ENCODE results near the gene GNA15. TPM values are rescaled to one million over a fixed set of nuclear protein-coding genes. Genes with fewer than 3 reads are reported as not detected.

Gene GNA15
- total RNA-seq, 1 experiment from 2014 or later, result not detected

GRCh38 chr19:3097442-3097871 is 38.4 kb upstream of the GNA15 start:
- Histone ChIP-seq H3K27me3 (ENCODE audit: low read length) (no peaks in the 10 kb centered on the region), H3K27ac (ENCODE audit: low read length) (no peak overlapping the region), H3K4me1 (ENCODE audit: low read length) (peaks cover 5% of the 10 kb centered on the region), H3K9me3 (ENCODE audit: low read length) (no peaks in the 10 kb centered on the region), H3K36me3 (ENCODE audit: insufficient read depth, low read length) (no peaks in the 10 kb centered on the region), H3K4me2 (ENCODE audit: low read depth, low read length, poor library complexity, severe bottlenecking) (no peak overlapping the region), H3K9ac (ENCODE audit: low read length) (no peak overlapping the region), H3K9me2 (replicated peaks; ENCODE audit: insufficient read depth, low read length) (no peaks in the 10 kb centered on the region), H3K4me3 (ENCODE audit: low read length) (no peak overlapping the region), H2AFZ (ENCODE audit: low read length) (no peak overlapping the region), H3K79me2 (ENCODE audit: low read length) (no peaks in the 10 kb centered on the region), H4K20me1 (ENCODE audit: insufficient read depth, low read depth, low read length) (peaks cover 7% of the 10 kb centered on the region; the same call in 1 of the 2 replicates)
- no peak for DNase-seq

GRCh38 chr19:3098141-3098514 is 37.7 kb upstream of the GNA15 start:
- Histone ChIP-seq H3K4me2 (ENCODE audit: low read depth, low read length, poor library complexity, severe bottlenecking) (no peak overlapping the region), H2AFZ (ENCODE audit: low read length) (no peak overlapping the region), H3K27me3 (ENCODE audit: low read length) (no peaks in the 10 kb centered on the region), H3K4me1 (ENCODE audit: low read length) (peaks cover 5% of the 10 kb centered on the region), H3K36me3 (ENCODE audit: insufficient read depth, low read length) (no peaks in the 10 kb centered on the region), H3K9ac (ENCODE audit: low read length) (no peak overlapping the region), H4K20me1 (ENCODE audit: insufficient read depth, low read depth, low read length) (peaks cover 7% of the 10 kb centered on the region; the same call in 1 of the 2 replicates), H3K27ac (ENCODE audit: low read length) (no peak overlapping the region), H3K9me2 (replicated peaks; ENCODE audit: insufficient read depth, low read length) (no peaks in the 10 kb centered on the region), H3K4me3 (ENCODE audit: low read length) (no peak overlapping the region), H3K79me2 (ENCODE audit: low read length) (no peaks in the 10 kb centered on the region), H3K9me3 (ENCODE audit: low read length) (no peaks in the 10 kb centered on the region)
- no peak for DNase-seq

- Histone ChIP-seq H3K4me1 (ENCODE audit: low read length) (peaks cover 5% of the 10 kb centered on the region), H3K27ac (ENCODE audit: low read length) (no peak overlapping the region), H3K79me2 (ENCODE audit: low read length) (no peaks in the 10 kb centered on the region), H3K27me3 (ENCODE audit: low read length) (no peaks in the 10 kb centered on the region), H3K9me3 (ENCODE audit: low read length) (no peaks in the 10 kb centered on the region), H2AFZ (ENCODE audit: low read length) (no peak overlapping the region), H3K36me3 (ENCODE audit: insufficient read depth, low read length) (no peaks in the 10 kb centered on the region), H4K20me1 (ENCODE audit: insufficient read depth, low read depth, low read length) (peaks cover 7% of the 10 kb centered on the region; the same call in 1 of the 2 replicates), H3K4me2 (ENCODE audit: low read depth, low read length, poor library complexity, severe bottlenecking) (no peak overlapping the region), H3K9ac (ENCODE audit: low read length) (no peak overlapping the region), H3K9me2 (replicated peaks; ENCODE audit: insufficient read depth, low read length) (no peaks in the 10 kb centered on the region), H3K4me3 (ENCODE audit: low read length) (no peak overlapping the region)
- no peak for DNase-seq
Measured at GRCh38 chr19:3098515-3099346, 37.1 kb upstream of the GNA15 start.

GRCh38 chr19:3099347-3100145 is 36.3 kb upstream of the GNA15 start:
- Histone ChIP-seq H3K36me3 (ENCODE audit: insufficient read depth, low read length) (no peaks in the 10 kb centered on the region), H3K27ac (ENCODE audit: low read length) (no peak overlapping the region), H2AFZ (ENCODE audit: low read length) (no peak overlapping the region), H3K9me3 (ENCODE audit: low read length) (no peaks in the 10 kb centered on the region), H3K4me1 (ENCODE audit: low read length) (peaks cover 5% of the 10 kb centered on the region), H4K20me1 (ENCODE audit: insufficient read depth, low read depth, low read length) (peaks cover 7% of the 10 kb centered on the region; the same call in 1 of the 2 replicates), H3K4me2 (ENCODE audit: low read depth, low read length, poor library complexity, severe bottlenecking) (no peak overlapping the region), H3K4me3 (ENCODE audit: low read length) (no peak overlapping the region), H3K9ac (ENCODE audit: low read length) (no peak overlapping the region), H3K79me2 (ENCODE audit: low read length) (no peaks in the 10 kb centered on the region), H3K27me3 (ENCODE audit: low read length) (no peaks in the 10 kb centered on the region), H3K9me2 (replicated peaks; ENCODE audit: insufficient read depth, low read length) (no peaks in the 10 kb centered on the region)
- DNase-seq, result no peak

- no peaks in the 10 kb centered on the region for H3K9me3 ChIP-seq (ENCODE audit: low read length)
- no peaks in the 10 kb centered on the region for H3K4me1 ChIP-seq (ENCODE audit: low read length)
- DNase-seq, result no peak
- H3K36me3 ChIP-seq (ENCODE audit: insufficient read depth, low read length), result no peaks in the 10 kb centered on the region
- H3K27ac ChIP-seq (ENCODE audit: low read length), result no peak overlapping the region
- no peak overlapping the region for H3K4me2 ChIP-seq (ENCODE audit: low read depth, low read length, poor library complexity, severe bottlenecking)
- H4K20me1 ChIP-seq (ENCODE audit: insufficient read depth, low read depth, low read length), result peaks cover 7% of the 10 kb centered on the region; the same call in 1 of the 2 replicates
- no peak overlapping the region for H3K4me3 ChIP-seq (ENCODE audit: low read length)
- H2AFZ ChIP-seq (ENCODE audit: low read length), result no peak overlapping the region
- no peak overlapping the region for H3K9ac ChIP-seq (ENCODE audit: low read length)
- no peaks in the 10 kb centered on the region for H3K27me3 ChIP-seq (ENCODE audit: low read length)
- H3K79me2 ChIP-seq (ENCODE audit: low read length), result no peaks in the 10 kb centered on the region
- no peaks in the 10 kb centered on the region for H3K9me2 ChIP-seq (replicated peaks; ENCODE audit: insufficient read depth, low read length)
Measured at GRCh38 chr19:3100331-3100730, 35.5 kb upstream of the GNA15 start.

GRCh38 chr19:3100747-3101730 is 34.8 kb upstream of the GNA15 start:
- Histone ChIP-seq H3K9me3 (ENCODE audit: low read length) (no peaks in the 10 kb centered on the region), H3K4me1 (ENCODE audit: low read length) (no peaks in the 10 kb centered on the region), H3K9me2 (replicated peaks; ENCODE audit: insufficient read depth, low read length) (no peaks in the 10 kb centered on the region), H3K79me2 (ENCODE audit: low read length) (no peaks in the 10 kb centered on the region), H3K9ac (ENCODE audit: low read length) (no peak overlapping the region), H4K20me1 (ENCODE audit: insufficient read depth, low read depth, low read length) (peaks cover 7% of the 10 kb centered on the region; the same call in 1 of the 2 replicates), H2AFZ (ENCODE audit: low read length) (no peak overlapping the region), H3K27ac (ENCODE audit: low read length) (no peak overlapping the region), H3K27me3 (ENCODE audit: low read length) (no peaks in the 10 kb centered on the region), H3K4me2 (ENCODE audit: low read depth, low read length, poor library complexity, severe bottlenecking) (no peak overlapping the region), H3K36me3 (ENCODE audit: insufficient read depth, low read length) (no peaks in the 10 kb centered on the region), H3K4me3 (ENCODE audit: low read length) (no peak overlapping the region)
- no peak for DNase-seq

- H3K27ac ChIP-seq (ENCODE audit: low read length), result no peak overlapping the region
- H3K9me3 ChIP-seq (ENCODE audit: low read length), result no peaks in the 10 kb centered on the region
- H4K20me1 ChIP-seq (ENCODE audit: insufficient read depth, low read depth, low read length), result peaks cover 7% of the 10 kb centered on the region; the same call in 1 of the 2 replicates
- no peaks in the 10 kb centered on the region for H3K4me1 ChIP-seq (ENCODE audit: low read length)
- H3K4me2 ChIP-seq (ENCODE audit: low read depth, low read length, poor library complexity, severe bottlenecking), result no peak overlapping the region
- no peak overlapping the region for H3K9ac ChIP-seq (ENCODE audit: low read length)
- no peaks in the 10 kb centered on the region for H3K79me2 ChIP-seq (ENCODE audit: low read length)
- DNase-seq, result no peak
- H3K9me2 ChIP-seq (replicated peaks; ENCODE audit: insufficient read depth, low read length), result no peaks in the 10 kb centered on the region
- no peaks in the 10 kb centered on the region for H3K36me3 ChIP-seq (ENCODE audit: insufficient read depth, low read length)
- H2AFZ ChIP-seq (ENCODE audit: low read length), result no peak overlapping the region
- H3K4me3 ChIP-seq (ENCODE audit: low read length), result no peak overlapping the region
- no peaks in the 10 kb centered on the region for H3K27me3 ChIP-seq (ENCODE audit: low read length)
Measured at GRCh38 chr19:3102239-3103140, 33.3 kb upstream of the GNA15 start.
